C4-2B (cell line): ENCODE measurements around the gene AMTN.

ENCODE experiments used
- ZFX ChIP-seq: fragments of 450-650 bp; IDR thresholded peaks from 2 replicates; pipeline ENCODE4 v1.6.1; 2017
- TF ChIP-seq, protein P1 (sequence below): fragments of 450-650 bp; conservative IDR thresholded peaks from 2 replicates; pipeline ENCODE4 v1.5.1; 2017; ENCODE audit warnings: mild to moderate bottlenecking

DNA sequence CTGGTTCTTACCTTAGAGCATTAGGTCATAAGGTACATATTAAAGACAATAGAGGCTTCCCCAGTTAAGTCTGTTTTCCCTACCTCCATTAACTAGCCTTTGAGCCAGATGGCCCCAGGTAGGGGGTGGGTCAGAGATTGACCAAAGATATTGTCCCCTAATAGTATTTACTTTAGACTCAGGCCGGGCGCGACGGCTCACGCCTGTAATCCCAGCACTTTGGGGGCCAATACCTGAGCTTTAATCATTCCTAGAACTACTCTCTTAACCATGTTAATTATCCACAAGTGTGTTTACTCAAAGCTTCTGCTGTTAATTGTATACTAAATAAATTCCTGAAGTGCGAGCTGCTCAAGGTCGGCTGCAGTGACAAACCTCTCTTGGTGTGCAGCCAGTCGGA is 45.7 kb downstream of the AMTN start:
- TF ChIP-seq, protein P1, sequence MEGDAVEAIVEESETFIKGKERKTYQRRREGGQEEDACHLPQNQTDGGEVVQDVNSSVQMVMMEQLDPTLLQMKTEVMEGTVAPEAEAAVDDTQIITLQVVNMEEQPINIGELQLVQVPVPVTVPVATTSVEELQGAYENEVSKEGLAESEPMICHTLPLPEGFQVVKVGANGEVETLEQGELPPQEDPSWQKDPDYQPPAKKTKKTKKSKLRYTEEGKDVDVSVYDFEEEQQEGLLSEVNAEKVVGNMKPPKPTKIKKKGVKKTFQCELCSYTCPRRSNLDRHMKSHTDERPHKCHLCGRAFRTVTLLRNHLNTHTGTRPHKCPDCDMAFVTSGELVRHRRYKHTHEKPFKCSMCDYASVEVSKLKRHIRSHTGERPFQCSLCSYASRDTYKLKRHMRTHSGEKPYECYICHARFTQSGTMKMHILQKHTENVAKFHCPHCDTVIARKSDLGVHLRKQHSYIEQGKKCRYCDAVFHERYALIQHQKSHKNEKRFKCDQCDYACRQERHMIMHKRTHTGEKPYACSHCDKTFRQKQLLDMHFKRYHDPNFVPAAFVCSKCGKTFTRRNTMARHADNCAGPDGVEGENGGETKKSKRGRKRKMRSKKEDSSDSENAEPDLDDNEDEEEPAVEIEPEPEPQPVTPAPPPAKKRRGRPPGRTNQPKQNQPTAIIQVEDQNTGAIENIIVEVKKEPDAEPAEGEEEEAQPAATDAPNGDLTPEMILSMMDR: no peak
- no peak for TF ChIP-seq ZFX
